HG03097 (cell line): ENCODE measurements around the gene SHE.

ENCODE experiments used
- ATAC-seq: cut with Tn5 transposase; IDR thresholded peaks from one replicate; pipeline ENCODE4 v1.9.1; 2021; ENCODE audit not compliant: unreplicated experiment, low FRiP score

SHE gene

DNA sequence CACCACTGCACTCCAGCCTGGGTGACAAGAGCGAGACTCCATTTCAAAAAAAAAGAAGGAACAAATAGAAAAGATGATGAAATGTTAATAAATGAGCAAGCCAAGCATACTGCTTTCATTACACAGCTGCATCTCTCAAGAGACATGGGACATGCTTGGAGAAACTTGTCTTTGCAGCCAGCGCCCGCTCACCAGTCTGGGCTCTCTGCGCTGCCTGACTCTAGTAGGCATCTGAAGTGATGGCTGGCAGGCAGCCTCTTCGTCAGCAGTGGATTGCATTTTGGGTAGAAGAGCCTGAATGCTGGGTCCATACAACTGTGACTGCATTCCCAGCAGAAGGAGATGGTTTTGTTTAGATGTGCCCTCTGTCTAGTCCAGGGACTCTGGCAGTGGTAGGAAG lies 49.1 kb downstream of the SHE start:
- no peak for ATAC-seq

DNA sequence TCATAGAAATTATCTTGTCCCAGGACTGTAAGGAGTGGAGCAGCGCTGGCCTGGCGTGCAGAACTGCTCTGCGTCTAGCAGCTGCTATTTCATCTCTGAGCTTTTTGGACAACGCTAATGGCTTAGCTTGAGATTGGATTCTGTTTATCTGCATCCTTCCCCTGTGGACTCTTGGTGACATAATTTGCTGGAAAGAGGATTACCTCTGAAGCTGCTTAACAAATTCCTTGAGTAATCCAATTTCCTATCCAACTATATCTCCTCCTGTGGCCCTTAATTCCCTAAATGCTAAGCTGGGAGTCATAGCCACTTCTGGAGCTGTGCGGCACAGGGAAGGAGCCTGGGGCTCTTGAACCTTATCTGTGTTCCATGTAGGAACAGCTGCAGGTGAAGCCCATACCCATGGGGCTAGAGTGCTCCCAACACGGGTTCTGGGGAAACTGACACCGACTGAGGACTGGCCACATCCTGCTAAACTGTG lies 53.8 kb downstream of the SHE start:
- no peak for ATAC-seq

DNA sequence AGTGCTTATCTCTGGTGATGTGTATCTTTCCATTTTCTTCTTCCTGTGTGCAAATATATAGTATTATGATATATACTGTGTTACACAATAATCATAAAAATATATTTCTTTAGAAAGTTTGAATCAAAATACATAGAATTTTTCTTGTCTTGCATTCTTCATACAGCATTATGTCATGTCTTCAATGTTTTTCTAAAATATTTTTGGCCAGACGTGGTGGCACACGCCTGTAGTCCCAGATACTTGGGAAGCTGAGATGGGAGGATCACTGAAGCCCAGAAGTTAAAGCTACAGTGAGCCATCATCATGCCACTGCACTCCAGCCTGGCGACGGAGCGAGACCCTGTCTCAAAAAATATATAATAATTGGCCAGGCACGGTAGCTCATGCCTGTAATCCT lies 55.4 kb downstream of the SHE start:
- ATAC-seq = no peak

DNA sequence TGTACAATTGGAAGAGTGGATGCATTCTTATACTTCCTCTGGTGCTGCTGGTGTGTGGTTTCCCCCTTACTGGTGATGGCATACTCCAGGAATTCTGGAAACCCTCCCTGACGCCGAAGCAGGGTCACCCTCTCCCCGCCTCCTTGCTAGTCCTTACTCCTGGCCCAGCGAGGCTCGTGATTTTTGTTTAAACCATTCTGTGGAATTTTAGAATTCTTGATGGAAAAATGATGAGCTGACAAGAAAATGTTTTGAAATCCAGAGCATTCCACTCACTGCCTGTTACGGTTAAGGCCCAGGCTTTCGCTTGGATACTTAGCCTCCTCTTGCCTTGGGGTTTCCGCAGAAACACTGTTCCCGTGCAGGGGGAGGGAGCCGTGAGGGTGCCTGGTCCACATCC lies 55.9 kb downstream of the SHE start:
- ATAC-seq = no peak

DNA sequence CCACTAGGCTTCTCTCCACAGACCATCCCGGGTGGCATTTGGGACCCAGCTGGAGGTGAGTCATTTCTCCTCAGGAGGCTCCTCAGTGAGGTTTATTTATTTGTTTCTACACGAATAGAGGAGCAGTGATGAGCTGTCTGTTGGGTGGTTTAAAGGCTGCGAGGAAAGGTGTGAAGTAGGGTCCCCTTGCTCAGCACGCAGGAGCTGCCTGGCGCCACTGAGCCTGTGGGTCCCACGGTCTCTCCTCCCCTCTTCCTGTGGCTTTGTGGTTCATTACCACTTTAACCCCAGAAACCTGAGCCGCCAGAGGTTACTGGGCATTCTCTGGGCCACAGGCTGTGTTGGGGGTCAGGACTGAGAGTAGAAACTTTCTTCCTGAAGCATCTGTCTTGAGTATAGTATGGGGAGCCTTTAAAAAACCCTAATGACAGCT lies 57.2 kb downstream of the SHE start:
- ATAC-seq = peak; percentile 81

DNA sequence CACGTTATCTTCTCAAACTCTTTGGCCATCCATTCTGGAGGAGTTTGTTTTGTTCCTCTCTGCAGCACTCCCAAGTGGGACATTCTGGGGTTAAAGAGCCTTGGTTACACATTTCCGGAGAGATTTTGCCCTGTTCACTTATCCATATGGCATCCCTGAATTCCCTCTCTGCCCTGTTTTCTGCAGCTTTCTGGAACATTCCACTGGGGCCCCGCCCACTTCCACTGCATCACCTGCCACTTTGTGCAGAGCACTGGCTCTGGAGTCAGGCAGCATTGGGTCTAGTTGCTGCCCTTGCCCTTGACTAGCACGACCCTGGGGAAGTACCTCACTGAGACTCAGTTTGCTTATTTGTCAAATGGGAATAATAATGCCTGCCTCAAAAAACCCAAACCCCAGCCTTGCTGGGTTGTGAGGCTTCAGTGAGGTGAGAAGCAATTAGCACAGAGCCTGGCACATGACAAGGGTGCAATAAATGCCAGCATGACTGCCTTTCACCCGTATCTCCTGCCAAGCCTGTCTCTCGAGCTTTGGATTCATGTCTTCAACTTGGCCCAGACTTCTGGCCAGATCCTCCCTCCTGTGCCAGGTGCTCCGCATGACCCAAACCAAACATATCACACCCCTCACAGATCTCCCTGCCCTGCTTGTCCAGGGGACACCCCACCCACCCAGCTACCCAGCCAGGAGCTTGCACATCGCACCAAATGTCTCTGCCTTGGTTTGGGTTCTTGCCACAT lies 58.8 kb downstream of the SHE start:
- ATAC-seq = no peak

DNA sequence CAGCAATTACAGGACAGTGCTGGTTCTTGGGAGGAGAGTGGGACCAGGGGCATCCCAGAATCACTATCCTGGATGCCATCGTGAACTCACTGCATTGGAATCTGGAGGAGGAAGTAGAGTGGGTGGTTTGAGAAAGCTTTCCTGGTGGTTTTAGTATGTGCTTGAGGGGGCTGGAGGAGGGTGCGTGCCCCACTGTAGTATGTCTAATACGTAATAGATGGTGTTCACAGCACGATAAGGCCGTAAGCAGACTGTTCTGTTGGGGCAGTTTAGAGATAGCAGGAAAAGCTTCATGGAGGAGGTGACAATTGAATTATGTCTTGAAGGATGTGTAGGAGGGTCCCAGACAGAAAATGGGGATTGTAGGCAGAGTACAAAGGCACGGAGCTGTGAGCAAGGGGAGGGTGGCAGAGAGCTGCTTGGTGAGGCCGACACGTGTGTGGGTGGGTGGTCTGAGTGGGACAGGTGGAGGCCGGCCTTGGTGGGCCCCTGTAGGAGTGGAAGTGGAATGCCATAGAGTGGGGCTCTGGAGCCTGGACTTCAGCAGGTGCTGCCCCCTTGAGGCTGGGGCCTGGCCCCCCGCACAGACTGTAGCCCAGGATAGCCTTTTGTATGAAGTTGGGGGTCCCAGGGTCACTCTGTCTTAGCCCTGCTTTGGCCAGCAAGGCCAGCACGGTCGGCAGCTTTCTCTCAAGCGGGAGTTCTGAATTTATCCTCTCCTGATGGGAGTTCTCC lies 60.0 kb downstream of the SHE start:
- no peak for ATAC-seq

DNA sequence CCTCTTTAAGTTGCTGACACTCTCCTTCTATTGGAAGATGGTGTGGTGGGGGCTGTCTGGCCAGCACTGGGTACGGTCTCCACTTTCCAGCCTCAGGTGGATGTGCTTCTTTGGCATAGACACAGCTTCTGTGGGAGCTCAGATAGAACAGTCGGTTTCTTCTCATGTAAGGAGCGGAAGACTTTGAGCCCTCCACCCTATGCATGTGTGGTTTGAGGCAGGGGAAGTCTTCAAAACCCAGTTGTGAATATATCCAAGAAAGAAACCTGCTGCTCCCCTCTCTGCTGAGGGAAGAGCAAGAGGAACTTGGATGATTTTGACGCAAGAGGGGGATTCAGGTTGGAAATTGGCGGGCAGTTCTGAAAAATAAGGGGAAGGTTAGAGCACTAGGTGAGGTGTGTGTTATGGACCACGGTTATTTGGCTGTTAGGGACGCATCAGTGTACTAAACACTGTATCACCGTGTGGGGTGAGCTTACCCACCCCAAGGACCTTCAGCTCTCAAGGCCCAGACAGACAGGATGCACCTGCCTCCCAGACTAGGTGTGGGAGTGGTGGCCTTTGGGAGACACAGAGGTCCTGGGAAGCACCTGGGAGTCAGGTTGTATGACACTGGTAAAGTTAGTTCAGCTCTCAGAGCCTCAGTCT lies 60.8 kb downstream of the SHE start:
- no peak for ATAC-seq

DNA sequence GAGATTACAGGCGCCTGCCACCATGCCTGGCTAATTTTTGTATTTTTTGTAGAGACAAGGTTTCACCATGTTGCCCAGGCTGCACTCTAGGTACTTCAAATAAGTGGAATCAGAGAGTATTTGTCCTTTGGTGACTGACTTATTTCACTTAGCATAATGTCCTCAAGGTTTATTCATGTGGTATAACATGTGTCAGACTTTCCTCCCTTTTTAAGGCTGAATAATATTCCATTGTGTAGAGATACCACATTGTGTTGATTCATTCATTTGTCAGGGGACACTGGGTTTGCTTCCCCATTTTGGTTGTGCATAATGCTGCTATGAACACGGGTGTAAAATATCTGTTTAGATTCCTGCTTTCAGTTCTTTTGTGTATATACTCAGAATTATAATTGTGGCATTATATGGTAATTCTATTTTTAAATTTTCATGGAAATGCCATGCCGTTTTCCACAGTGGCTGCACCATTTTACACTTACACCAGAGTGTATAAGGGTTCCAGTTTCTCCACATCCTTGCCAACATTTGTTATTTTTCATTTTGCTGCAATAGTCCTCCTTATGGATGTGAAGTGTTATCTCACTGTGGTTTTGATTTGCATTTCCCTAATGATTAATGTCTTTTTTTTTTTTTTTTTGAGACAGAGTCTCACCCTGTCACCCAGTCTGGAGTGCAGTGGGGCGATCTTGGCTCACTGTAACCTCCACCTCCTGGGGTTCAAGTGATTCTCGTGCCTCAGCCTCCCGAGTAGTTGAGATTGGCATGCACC lies 62.0 kb downstream of the SHE start:
- no peak for ATAC-seq

DNA sequence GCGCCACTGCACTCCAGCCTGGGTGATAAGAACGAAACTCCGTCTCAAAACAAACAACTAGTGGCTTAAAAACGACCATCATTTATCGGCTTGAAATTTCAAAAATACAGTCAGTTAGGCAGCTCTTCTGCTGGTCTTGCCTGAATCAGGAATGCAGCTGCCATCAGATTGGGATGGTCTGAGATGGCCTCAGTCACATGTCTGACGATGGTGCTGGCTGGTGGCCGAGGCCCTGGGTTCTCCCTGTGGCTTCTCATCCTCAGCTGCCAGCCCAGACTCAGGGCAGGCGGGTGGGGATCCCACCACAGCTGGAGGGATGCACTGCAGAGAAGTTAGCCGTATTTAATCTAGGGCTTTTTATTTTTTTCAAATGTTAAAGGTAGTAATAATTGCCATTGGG lies 65.8 kb downstream of the SHE start:
- no peak for ATAC-seq

DNA sequence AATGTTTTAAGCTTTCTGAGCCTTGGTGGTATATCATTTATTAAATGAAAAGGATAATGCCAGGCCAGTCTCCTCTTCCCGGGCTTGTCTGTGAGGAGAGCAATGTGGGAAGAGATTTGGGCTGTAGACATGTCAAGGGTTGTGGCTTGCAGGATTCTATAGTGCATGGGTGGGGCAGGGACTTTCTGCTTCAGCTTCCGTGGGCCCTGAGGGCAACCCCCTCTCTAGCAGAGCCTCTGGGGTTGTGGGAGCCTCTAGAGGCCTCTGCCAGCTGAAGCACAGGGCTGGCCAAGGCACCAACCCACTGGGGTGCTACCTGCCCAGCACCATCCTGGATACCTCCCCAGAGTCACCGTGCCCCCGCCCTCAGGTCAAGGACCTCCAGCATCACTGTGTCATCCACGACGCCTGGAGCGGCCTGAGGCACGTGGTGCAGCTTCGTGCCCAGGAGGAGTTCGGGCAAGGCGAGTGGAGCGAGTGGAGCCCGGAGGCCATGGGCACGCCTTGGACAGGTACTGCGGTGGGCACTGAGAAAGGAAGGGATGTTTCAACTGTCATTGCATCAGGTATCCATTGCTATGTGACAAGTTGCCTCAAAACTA lies 66.5 kb downstream of the SHE start:
- ATAC-seq = no peak

DNA sequence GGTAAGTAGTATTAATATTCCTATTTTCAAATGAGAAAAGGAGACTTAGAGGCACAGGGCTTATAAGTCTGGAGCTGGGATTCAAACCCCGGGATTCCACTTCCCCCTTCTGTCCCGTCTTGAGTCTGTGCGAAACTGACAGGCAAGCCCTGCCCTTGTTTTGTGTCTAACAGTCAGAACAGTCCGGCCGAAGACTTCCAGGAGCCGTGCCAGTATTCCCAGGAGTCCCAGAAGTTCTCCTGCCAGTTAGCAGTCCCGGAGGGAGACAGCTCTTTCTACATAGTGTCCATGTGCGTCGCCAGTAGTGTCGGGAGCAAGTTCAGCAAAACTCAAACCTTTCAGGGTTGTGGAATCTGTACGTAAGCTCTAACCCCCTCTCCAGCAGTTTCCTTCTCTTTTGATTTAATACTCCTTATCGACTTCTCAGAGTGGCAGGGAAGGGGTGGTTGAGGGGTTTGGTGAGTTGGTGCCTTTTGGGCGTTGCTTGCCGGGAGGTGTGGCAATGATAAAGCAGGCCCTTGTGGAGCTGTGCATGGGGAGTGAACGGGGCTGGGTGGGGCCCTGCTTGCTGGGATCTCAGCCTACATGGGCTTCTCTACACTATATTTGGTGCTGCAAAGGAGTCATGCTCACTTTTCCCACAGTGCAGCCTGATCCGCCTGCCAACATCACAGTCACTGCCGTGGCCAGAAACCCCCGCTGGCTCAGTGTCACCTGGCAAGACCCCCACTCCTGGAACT lies 67.7 kb downstream of the SHE start:
- ATAC-seq = no peak

DNA sequence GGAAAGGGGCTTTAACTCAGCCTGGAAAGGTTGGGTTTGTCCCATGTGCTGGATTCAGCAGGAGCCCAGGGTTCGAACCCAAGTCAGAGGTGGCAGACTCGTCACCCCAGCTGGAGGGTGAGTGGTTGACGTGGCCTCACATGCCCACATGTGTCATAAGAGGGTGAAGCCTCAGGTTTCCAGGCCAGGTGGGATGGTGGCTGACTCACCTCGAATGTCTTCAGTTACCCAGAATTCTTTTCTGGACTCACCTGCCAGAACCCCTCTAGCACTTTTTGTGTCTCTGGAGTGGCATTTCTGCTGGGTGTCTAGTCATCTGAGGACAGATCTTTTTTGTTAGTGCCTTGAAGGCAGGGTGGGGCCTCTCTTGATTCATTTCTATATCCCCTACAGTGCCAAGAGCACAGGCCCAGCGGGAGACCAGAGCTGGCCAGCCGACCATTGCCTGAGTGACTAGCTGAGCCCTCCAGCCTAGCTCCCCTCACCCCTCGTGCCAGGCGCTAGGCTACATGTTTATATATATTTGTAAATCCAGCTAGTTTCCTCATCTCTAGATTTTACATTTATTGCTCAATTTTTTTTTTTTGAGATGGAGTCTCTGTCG lies 68.9 kb downstream of the SHE start:
- ATAC-seq = no peak

DNA sequence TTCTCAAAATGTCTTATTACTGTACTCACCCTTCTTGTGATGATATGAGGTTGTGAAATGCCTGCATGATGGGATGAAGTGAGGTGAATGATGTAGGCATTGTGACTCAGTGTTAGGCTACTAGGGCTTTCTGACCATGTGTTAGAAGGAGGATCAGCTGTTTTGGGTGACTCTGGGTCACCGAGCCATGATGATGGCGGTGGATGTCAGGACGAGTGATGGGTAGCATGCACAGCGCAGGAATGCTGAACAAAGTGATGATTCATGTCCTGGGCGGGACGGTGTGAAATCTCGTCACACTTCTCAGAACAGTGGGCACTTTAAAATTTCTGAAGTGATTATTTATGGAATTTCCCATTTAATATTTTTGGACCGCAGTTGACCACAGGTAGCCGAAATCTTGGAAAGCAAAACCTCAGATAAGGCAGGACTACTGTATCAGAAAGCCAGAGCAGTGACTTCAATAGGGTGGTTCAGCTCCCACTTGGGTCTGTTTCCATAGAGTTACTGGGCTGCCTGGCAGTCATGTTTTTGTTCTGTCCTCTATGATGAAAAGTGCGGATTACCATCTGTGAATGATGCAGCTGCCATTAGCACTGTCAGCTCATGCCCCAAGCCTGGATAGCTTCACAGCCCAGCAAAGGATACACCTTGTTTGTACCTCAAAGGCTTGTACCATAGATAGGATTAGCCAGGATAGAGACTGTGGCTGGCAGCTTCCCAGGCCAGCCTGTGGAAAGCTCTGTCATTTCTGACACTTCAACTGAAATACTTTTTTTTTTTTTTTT lies 70.4 kb downstream of the SHE start:
- ATAC-seq = no peak

DNA sequence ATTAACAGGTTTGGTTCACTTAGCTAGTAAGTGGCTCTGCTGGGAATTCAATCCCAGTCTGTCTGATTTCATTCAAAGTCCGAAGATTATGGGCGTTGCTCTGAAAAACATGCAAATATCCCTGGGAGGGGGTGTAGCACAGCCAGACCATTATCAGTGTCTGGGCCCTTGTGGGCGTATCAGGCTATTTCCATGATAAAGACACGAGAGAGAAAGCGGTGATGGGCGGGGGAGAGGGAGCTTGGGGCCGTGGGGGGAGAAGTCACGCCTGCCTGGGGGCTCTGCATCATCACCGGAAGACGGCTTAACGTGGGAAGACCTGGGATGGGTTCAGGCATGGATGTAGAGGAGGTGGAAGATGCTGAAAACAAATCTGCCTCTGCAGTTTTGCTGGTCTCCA lies 71.3 kb downstream of the SHE start:
- no peak for ATAC-seq

DNA sequence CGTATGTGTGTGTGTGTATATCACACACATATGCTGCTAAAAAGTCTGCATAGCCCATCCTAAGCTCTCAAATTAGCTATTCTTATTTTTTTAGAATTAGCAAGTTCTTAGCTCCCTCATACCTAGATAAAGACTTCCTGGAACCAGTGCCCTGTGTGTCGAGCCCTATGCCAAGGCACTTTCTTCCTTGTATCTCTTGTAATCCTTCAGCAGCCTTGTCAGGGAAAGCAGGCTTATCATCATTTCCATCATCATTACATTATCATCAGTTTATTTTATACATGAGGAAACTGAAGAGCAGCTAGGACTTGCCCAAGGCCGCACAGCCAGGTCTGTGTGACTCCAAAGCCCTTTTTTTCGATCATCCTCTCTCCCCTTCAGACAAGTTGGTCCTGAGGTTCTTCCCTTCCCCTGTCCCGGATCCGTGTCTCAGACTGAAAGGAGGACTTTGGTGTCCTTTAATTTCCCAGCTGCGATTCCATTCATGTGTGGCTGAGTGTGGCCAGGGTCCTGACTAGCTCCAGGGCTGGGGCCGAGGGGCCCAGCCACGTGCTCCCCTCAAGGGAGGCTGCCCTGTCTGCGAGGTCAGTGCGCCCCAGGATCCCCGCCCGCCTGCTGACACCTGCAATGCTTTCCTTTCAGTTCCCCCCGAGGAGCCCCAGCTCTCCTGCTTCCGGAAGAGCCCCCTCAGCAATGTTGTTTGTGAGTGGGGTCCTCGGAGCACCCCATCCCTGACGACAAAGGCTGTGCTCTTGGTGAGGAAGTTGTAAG lies 72.2 kb downstream of the SHE start:
- ATAC-seq = no peak
